ENCODE results near the gene KIF3A. TPM values are rescaled to one million over a fixed set of nuclear protein-coding genes. Genes with fewer than 3 reads are reported as not detected.

KIF3A gene
- polyA plus RNA-seq, 1 of the 3 experiments (the other 2 are of a cell fraction): 5.1 TPM

- TF ChIP-seq CTCF (IDR thresholded peaks at IDR 0.05) (no peak), RFX5 (IDR thresholded peaks at IDR 0.05; ENCODE audit: low read length) (no peak), TEAD4 (IDR thresholded peaks at IDR 0.05; ENCODE audit: borderline replicate concordance, insufficient read depth) (no peak), MAX (IDR thresholded peaks at IDR 0.05; ENCODE audit: low read depth) (no peak), JUND (IDR thresholded peaks at IDR 0.05) (no peak), TAF1 (IDR thresholded peaks at IDR 0.05; ENCODE audit: borderline replicate concordance, low read depth, low read length) (no peak), USF1 (IDR thresholded peaks at IDR 0.05; ENCODE audit: borderline replicate concordance, low read depth) (no peak), YY1 (IDR thresholded peaks at IDR 0.05; ENCODE audit: low read depth) (no peak), GATA2 (CRISPR knock-in tag; IDR thresholded peaks at IDR 0.05) (no peak), MXI1 (IDR thresholded peaks at IDR 0.05; ENCODE audit: low read depth, low read length) (no peak), FOXM1 (IDR thresholded peaks at IDR 0.05; ENCODE audit: low read depth) (no peak), ELF1 (IDR thresholded peaks at IDR 0.05) (no peak)
These were observed 28.1 kb upstream of the KIF3A start (continued) for GRCh38 chr5:132765311-132766019.

GRCh38 chr5:132764671-132765238 lies 27.4 kb upstream of the KIF3A start:
- 96% methylated on average over 5 of the region's 7 CpGs for WGBS (ENCODE audit: low lambda C conversion rate)
- H3K36me3 ChIP-seq (replicated peaks in 1 of 2; ENCODE audit: control insufficient read depth in 1 of 2, insufficient read depth in 2 of 2, low read length in 1 of 2): peaks cover 5 to 45% of the 10 kb centered on the region in 2 experiments
- H3K9me3 ChIP-seq: no peaks in the 10 kb centered on the region
- no peak overlapping the region for H3K4me2 ChIP-seq
- H3F3A ChIP-seq (replicated peaks; ENCODE audit: insufficient read depth): no peaks in the 10 kb centered on the region
- no peak overlapping the region for H2AFZ ChIP-seq (ENCODE audit: low read depth)
- DNase-seq: no peak
- no peak overlapping the region for H3K27ac ChIP-seq (ENCODE audit: low read depth in 2 of 2, low read length in 1 of 2)
- peaks cover 16% of the 10 kb centered on the region; the same call in 1 of the 2 replicates for H4K20me1 ChIP-seq (ENCODE audit: insufficient read depth)
- TF ChIP-seq MXI1 (IDR thresholded peaks at IDR 0.05; ENCODE audit: low read depth, low read length) (no peak), RAD21 (IDR thresholded peaks at IDR 0.05; ENCODE audit: low read length) (no peak), ELF1 (IDR thresholded peaks at IDR 0.05) (no peak), REST (IDR thresholded peaks at IDR 0.05; ENCODE audit: low read depth, low read length) (no peak), MEF2A (IDR thresholded peaks at IDR 0.05; ENCODE audit: borderline replicate concordance, low read depth) (no peak), CHD2 (IDR thresholded peaks at IDR 0.05; ENCODE audit: low read length, partially characterized antibody) (no peak), GABPA (IDR thresholded peaks at IDR 0.05; ENCODE audit: low read depth) (no peak), RCOR1 (IDR thresholded peaks at IDR 0.05; ENCODE audit: low read length) (no peak), SIN3A (IDR thresholded peaks at IDR 0.05; ENCODE audit: borderline replicate concordance, low read depth, low read length) (no peak), PBX3 (IDR thresholded peaks at IDR 0.05) (no peak), JUND (IDR thresholded peaks at IDR 0.05) (no peak), FOXM1 (IDR thresholded peaks at IDR 0.05; ENCODE audit: low read depth) (no peak), FOSL2 (IDR thresholded peaks at IDR 0.05; ENCODE audit: borderline replicate concordance, low read depth) (no peak)
- CTCF ChIA-PET: interaction anchor here (0.9 to 4.6 kb wide), 4 partner anchors 10 to 66 kb away, joined by 3 to 34 read pairs (median 10); partner anchors contain the start of gene SHROOM1
- no peak overlapping the region for H3K9ac ChIP-seq
- peaks cover 33% of the 10 kb centered on the region for H3K79me2 ChIP-seq (ENCODE audit: insufficient read depth)
- peaks cover 7 to 8% of the 10 kb centered on the region in 2 experiments; a peak in 2 of 4 replicates for H3K4me1 ChIP-seq (ENCODE audit: control insufficient read depth in 1 of 2, insufficient read depth in 2 of 2, low read depth in 1 of 2, low read length in 1 of 2)
- H3K4me3 ChIP-seq (ENCODE audit: low read depth in 2 of 2, low read length in 1 of 2): no peak overlapping the region
- H3K9me2 ChIP-seq: no peaks in the 10 kb centered on the region
- POLR2A ChIA-PET: no interaction called here
- H3K27me3 ChIP-seq (ENCODE audit: insufficient read depth): no peaks in the 10 kb centered on the region

Data from SK-N-SH (cell line).